ENCODE data around the gene CSF1.

GRCh38 chr1:109950038-109950437, 39.4 kb downstream of the CSF1 start:
- TF ChIP-seq CTCF (conservative IDR thresholded peaks at IDR 0.05; ENCODE audit: low read depth in 2 of 2) (no peak), EZH2 (IDR thresholded peaks at IDR 0.05; ENCODE audit: low read depth, unreplicated experiment) (no peak), POLR2AphosphoS5 (IDR thresholded peaks at IDR 0.05; ENCODE audit: low read depth) (no peak), REST (IDR thresholded peaks at IDR 0.05; ENCODE audit: unreplicated experiment) (no peak), EZH2phosphoT487 (IDR thresholded peaks at IDR 0.05; ENCODE audit: unreplicated experiment) (no peak), JUNB (IDR thresholded peaks at IDR 0.05; ENCODE audit: unreplicated experiment) (no peak)

Measured in GM23338 (cell line).